ENCODE measurements around the gene MYL10. TPM values are rescaled to one million over a fixed set of nuclear protein-coding genes. Genes with fewer than 3 reads are reported as not detected.

The MYL10 gene
- total and polyA plus RNA-seq, 2 of the 13 experiments (the other 11 are each of a cell fraction or from before 2014, with no cell fraction given) = not detected

GRCh38 chr7:101651112-101651511, 22.0 kb upstream of the MYL10 start:
- no peaks in the 10 kb centered on the region for H3K36me3 ChIP-seq (replicated peaks in 1 of 2; ENCODE audit: control insufficient read depth in 1 of 2, insufficient read depth in 2 of 2, low read length in 2 of 2)
- FAIRE-seq (no peak), DNase-seq (ENCODE audit: low spot score) (no peak), ATAC-seq (no peak)
- 0 out of 2 replicates have a peak, but pooled peaks cover 2% of the 10 kb centered on the region for H4K20me1 ChIP-seq (ENCODE audit: insufficient read depth, low read length)
- no peaks in the 10 kb centered on the region for H3K9me3 ChIP-seq (ENCODE audit: low read length)
- peak overlapping the region; percentile 23; the same call in 1 of the 2 replicates for H3K4me2 ChIP-seq (ENCODE audit: low read depth, low read length)
- CTCF ChIA-PET (ENCODE audit: low intra/inter-chr PET ratio, low total read pairs) = no interaction called here
- H3K9ac ChIP-seq (ENCODE audit: insufficient read depth, low read depth, low read length) = no peak overlapping the region
- intact Hi-C loops (cut with micrococcal nuclease; ENCODE audit: unreplicated experiment) (no loop called here), in situ Hi-C loops (cut with HindIII; ENCODE audit: extremely low pct_ligation_motif_present, low pct_unique_long_range_greater_than_20kb) (no loop called here)
- no peaks in the 10 kb centered on the region for H3K4me1 ChIP-seq (ENCODE audit: insufficient read depth, low read length)
- H3K79me2 ChIP-seq (ENCODE audit: insufficient read depth, low read length) = no peaks in the 10 kb centered on the region
- no peak overlapping the region; a peak in 1 of 6 replicates for H3K4me3 ChIP-seq (replicated peaks in 1 of 3; ENCODE audit: insufficient read depth in 1 of 3, low read depth in 2 of 3, low read length in 3 of 3)
- POLR2A ChIA-PET = no interaction called here
- no peak overlapping the region for H2AFZ ChIP-seq (ENCODE audit: low read length)
- no peak overlapping the region for H3K27ac ChIP-seq (ENCODE audit: extremely low read length, insufficient read depth, low read length)
- peaks cover 1 to 21% of the 10 kb centered on the region in 2 experiments; a peak in 2 of 5 replicates for H3K27me3 ChIP-seq (ENCODE audit: control insufficient read depth in 1 of 2, insufficient read depth in 2 of 2, low read length in 2 of 2)
- 10% methylated on average over 2 of the region's 4 CpGs for WGBS (ENCODE audit: low lambda C conversion rate)
- BruUV-seq (replicated peaks) = no TSS peak
- TF ChIP-seq ZNF768 (CRISPR knock-in tag; IDR thresholded peaks at IDR 0.05) = peak; percentile 98
- TF ChIP-seq ZNF331 (CRISPR knock-in tag; IDR thresholded peaks at IDR 0.05) = no peak
- TF ChIP-seq ZNF136 (CRISPR knock-in tag; IDR thresholded peaks at IDR 0.05; ENCODE audit: low read depth) = no peak
- no peak for TF ChIP-seq ESRRA (CRISPR knock-in tag; IDR thresholded peaks at IDR 0.05; ENCODE audit: low read depth)
- TF ChIP-seq TEAD3 (CRISPR knock-in tag; optimal IDR thresholded peaks at IDR 0.05; ENCODE audit: borderline replicate concordance) = no peak

GRCh38 chr7:101650579-101651081, 21.5 kb upstream of the MYL10 start:
- intact Hi-C loops (cut with micrococcal nuclease; ENCODE audit: unreplicated experiment) = no loop called here
- CTCF ChIA-PET (ENCODE audit: low intra/inter-chr PET ratio, low total read pairs) = no interaction called here

More at GRCh38 chr7:101650579-101651081, 21.5 kb upstream of the MYL10 start:
- TF ChIP-seq ZSCAN5A (CRISPR knock-in tag; IDR thresholded peaks at IDR 0.05; ENCODE audit: borderline replicate concordance) (no peak), NBN (conservative IDR thresholded peaks at IDR 0.05) (no peak), ZNF432 (CRISPR knock-in tag; IDR thresholded peaks at IDR 0.05; ENCODE audit: borderline replicate concordance) (no peak), NR2F6 (IDR thresholded peaks at IDR 0.05) (no peak), NR2F6 (CRISPR knock-in tag; IDR thresholded peaks at IDR 0.05) (no peak), HMGXB4 (CRISPR knock-in tag; IDR thresholded peaks at IDR 0.05; ENCODE audit: borderline replicate concordance in 1 of 2, low read depth in 1 of 2) (no peak), ZEB1 (IDR thresholded peaks at IDR 0.05; ENCODE audit: insufficient replicate concordance, low read depth) (no peak), HNRNPK (IDR thresholded peaks at IDR 0.05; ENCODE audit: low read depth, low read length, poor library complexity, severe bottlenecking) (no peak), MIER3 (CRISPR knock-in tag; IDR thresholded peaks at IDR 0.05; ENCODE audit: borderline replicate concordance) (no peak)
- Histone ChIP-seq H3K4me3 (replicated peaks in 1 of 3; ENCODE audit: insufficient read depth in 1 of 3, low read depth in 2 of 3, low read length in 3 of 3) (no peak overlapping the region; a peak in 1 of 6 replicates), H4K20me1 (ENCODE audit: insufficient read depth, low read length) (0 out of 2 replicates have a peak, but pooled peaks cover 2% of the 10 kb centered on the region), H3K27me3 (ENCODE audit: control insufficient read depth in 1 of 2, insufficient read depth in 2 of 2, low read length in 2 of 2) (peaks cover 1 to 21% of the 10 kb centered on the region in 2 experiments; a peak in 2 of 5 replicates), H3K79me2 (ENCODE audit: insufficient read depth, low read length) (no peaks in the 10 kb centered on the region), H3K4me2 (ENCODE audit: low read depth, low read length) (peak overlapping the region; percentile 23; the same call in 1 of the 2 replicates), H2AFZ (ENCODE audit: low read length) (no peak overlapping the region), H3K9me3 (ENCODE audit: low read length) (no peaks in the 10 kb centered on the region), H3K27ac (ENCODE audit: extremely low read length, insufficient read depth, low read length) (no peak overlapping the region), H3K9ac (ENCODE audit: insufficient read depth, low read depth, low read length) (no peak overlapping the region), H3K4me1 (ENCODE audit: insufficient read depth, low read length) (no peaks in the 10 kb centered on the region), H3K36me3 (replicated peaks in 1 of 2; ENCODE audit: control insufficient read depth in 1 of 2, insufficient read depth in 2 of 2, low read length in 2 of 2) (no peaks in the 10 kb centered on the region)
- no peak for DNase-seq (ENCODE audit: low spot score)
- no TSS peak for BruUV-seq (replicated peaks)
- in situ Hi-C loops (cut with HindIII; ENCODE audit: extremely low pct_ligation_motif_present, low pct_unique_long_range_greater_than_20kb) = no loop called here
- POLR2A ChIA-PET = no interaction called here
- no peak for FAIRE-seq
- WGBS (ENCODE audit: low lambda C conversion rate) = 5% methylated on average over 6 of the region's 8 CpGs
- no peak for ATAC-seq

Data from HepG2 (cell line).